ENCODE results near the gene STAM2.

Gene STAM2

DNA sequence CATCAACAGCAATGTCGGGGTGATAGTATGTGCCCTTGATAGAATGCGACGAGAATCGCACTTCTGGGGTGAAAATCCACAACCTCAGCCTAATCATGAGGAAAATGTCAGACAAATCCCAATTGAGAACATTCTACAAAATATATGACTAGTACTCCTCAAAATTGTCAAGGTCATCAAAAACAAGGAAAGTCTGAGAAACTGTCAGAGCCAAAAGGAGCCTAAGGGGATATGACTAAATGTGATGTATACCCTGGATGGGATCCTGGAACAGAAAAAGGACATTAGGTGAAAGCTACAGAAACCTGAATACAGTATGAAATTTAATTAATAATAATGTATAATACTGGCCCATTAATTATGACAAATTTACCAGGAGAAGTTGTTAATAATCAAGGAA is 69.1 kb downstream of the STAM2 start:
- Histone ChIP-seq H3K27me3 (ENCODE audit: insufficient read depth, insufficient read length) (peaks cover 3% of the 10 kb centered on the region), H3K36me3 (ENCODE audit: insufficient read depth, insufficient read length, low read length) (no peaks in the 10 kb centered on the region)
- no peak for DNase-seq (ENCODE audit: low read depth, low spot score)

DNA sequence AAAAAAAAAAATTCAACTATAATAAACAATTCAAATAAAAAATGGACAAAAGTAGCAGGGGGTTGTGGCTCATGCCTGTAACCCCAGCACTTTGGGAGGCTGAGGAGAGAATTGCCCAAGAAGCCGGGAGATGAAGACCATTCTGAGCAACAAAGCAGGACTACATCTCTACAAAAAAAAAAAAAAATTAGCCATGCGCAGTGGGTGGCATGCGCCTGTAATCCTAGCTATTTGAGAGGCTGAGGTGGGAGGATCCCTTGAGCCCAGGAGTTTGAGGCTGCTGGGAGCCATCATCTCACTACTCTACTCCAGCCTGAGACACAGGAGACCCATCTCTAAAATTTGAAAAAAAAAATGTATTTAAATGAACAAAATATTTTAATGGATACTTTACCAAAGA is 72.3 kb downstream of the STAM2 start:
- no peaks in the 10 kb centered on the region for H3K9me3 ChIP-seq (ENCODE audit: insufficient read depth, low read length)
- H3K9ac ChIP-seq (ENCODE audit: insufficient read length, low read depth) = no peak overlapping the region
- H3K4me3 ChIP-seq (ENCODE audit: insufficient read length, low read depth) = no peak overlapping the region
- TF ChIP-seq YY1 (IDR thresholded peaks at IDR 0.05; ENCODE audit: insufficient read depth, insufficient read length) (no peak), ZNF274 (IDR thresholded peaks at IDR 0.05; ENCODE audit: low read depth, low read length) (no peak), SUZ12 (IDR thresholded peaks at IDR 0.05; ENCODE audit: extremely low read depth, insufficient read depth, insufficient read length) (no peak)
- no peak for DNase-seq (ENCODE audit: low read depth, low spot score)
- peaks cover 35% of the 10 kb centered on the region for H3K27me3 ChIP-seq (ENCODE audit: insufficient read depth, insufficient read length)
- no peaks in the 10 kb centered on the region for H3K4me1 ChIP-seq (ENCODE audit: insufficient read depth, insufficient read length)
- no peaks in the 10 kb centered on the region for H3K36me3 ChIP-seq (ENCODE audit: insufficient read depth, insufficient read length, low read length)

More for the DNA sequence above, 69.1 kb downstream of the STAM2 start:
- no peaks in the 10 kb centered on the region for H3K4me1 ChIP-seq (ENCODE audit: insufficient read depth, insufficient read length)
- TF ChIP-seq ZNF274 (IDR thresholded peaks at IDR 0.05; ENCODE audit: low read depth, low read length) = no peak
- TF ChIP-seq SUZ12 (IDR thresholded peaks at IDR 0.05; ENCODE audit: extremely low read depth, insufficient read depth, insufficient read length) = no peak
- no peak for TF ChIP-seq YY1 (IDR thresholded peaks at IDR 0.05; ENCODE audit: insufficient read depth, insufficient read length)
- no peaks in the 10 kb centered on the region for H3K9me3 ChIP-seq (ENCODE audit: insufficient read depth, low read length)
- H3K4me3 ChIP-seq (ENCODE audit: insufficient read length, low read depth) = no peak overlapping the region
- no peak overlapping the region for H3K9ac ChIP-seq (ENCODE audit: insufficient read length, low read depth)

DNA sequence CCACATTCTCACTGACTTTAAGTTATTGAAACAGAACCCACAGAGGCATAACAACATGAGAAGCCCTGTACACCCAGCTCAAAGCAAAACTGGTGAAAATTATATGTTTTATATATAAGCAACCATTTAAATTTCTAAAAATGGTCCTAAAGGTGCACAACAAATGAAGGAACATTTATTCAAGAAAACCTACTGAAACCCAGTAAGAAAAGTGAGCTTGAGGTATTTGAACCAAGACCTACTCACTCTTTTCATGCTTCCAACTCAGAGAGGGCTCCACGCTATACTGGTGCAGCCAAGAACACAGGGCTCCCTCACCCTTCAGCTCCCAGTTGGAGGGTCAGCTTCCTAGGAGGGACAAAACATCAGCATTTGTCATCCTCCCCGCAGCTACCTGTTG is 74.6 kb downstream of the STAM2 start:
- no peaks in the 10 kb centered on the region for H3K36me3 ChIP-seq (ENCODE audit: insufficient read depth, insufficient read length, low read length)
- H3K27me3 ChIP-seq (ENCODE audit: insufficient read depth, insufficient read length) = peaks cover 58% of the 10 kb centered on the region
- no peak for DNase-seq (ENCODE audit: low read depth, low spot score)
- no peak for TF ChIP-seq ZNF274 (IDR thresholded peaks at IDR 0.05; ENCODE audit: low read depth, low read length)
- TF ChIP-seq YY1 (IDR thresholded peaks at IDR 0.05; ENCODE audit: insufficient read depth, insufficient read length) = no peak
- no peak for TF ChIP-seq SUZ12 (IDR thresholded peaks at IDR 0.05; ENCODE audit: extremely low read depth, insufficient read depth, insufficient read length)
- H3K9ac ChIP-seq (ENCODE audit: insufficient read length, low read depth) = no peak overlapping the region
- no peak overlapping the region for H3K4me3 ChIP-seq (ENCODE audit: insufficient read length, low read depth)
- H3K9me3 ChIP-seq (ENCODE audit: insufficient read depth, low read length) = no peaks in the 10 kb centered on the region
- H3K4me1 ChIP-seq (ENCODE audit: insufficient read depth, insufficient read length) = no peaks in the 10 kb centered on the region

DNA sequence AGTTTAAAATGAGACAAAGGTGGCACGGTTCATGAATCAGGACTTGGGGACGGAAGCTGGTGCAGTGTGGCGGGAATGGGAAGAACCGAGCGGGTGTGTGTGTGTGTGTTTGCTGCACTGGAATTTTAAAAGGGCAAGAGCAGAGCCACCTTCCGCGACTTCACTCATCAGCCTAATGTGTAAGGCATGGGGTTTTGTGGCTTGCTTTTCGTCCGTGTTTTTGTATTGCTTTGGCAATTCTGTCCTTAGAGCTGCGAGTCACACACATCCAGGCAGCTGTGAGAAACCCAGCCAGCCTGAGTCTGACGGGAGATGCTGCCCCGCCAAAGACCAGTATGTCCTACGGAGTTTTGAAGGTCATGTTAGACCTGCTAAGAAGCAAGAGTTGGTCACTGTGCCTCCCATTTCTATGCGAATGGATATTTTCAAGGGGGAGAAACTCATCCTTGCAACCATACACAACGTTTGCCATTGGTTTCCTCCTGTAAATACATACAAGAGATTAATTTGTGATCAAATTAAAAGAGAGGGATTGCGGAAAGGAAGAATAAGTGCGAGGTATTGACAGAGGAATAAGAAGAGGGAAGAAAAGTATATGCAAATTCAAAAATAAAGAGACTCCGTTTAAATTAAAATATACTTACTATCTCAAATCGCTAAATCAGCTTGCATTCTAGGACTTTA is 76.1 kb downstream of the STAM2 start:
- TF ChIP-seq SUZ12 (IDR thresholded peaks at IDR 0.05; ENCODE audit: extremely low read depth, insufficient read depth, insufficient read length) (peak; percentile 33), ZNF274 (IDR thresholded peaks at IDR 0.05; ENCODE audit: low read depth, low read length) (no peak)
- Histone ChIP-seq H3K27me3 (ENCODE audit: insufficient read depth, insufficient read length) (peaks cover 72% of the 10 kb centered on the region), H3K4me1 (ENCODE audit: insufficient read depth, insufficient read length) (no peaks in the 10 kb centered on the region), H3K9me3 (ENCODE audit: insufficient read depth, low read length) (no peaks in the 10 kb centered on the region), H3K4me3 (ENCODE audit: insufficient read length, low read depth) (peak overlapping the region; percentile 67), H3K36me3 (ENCODE audit: insufficient read depth, insufficient read length, low read length) (no peaks in the 10 kb centered on the region), H3K9ac (ENCODE audit: insufficient read length, low read depth) (peak overlapping the region; percentile 79)
- no peak for DNase-seq (ENCODE audit: low read depth, low spot score)

DNA sequence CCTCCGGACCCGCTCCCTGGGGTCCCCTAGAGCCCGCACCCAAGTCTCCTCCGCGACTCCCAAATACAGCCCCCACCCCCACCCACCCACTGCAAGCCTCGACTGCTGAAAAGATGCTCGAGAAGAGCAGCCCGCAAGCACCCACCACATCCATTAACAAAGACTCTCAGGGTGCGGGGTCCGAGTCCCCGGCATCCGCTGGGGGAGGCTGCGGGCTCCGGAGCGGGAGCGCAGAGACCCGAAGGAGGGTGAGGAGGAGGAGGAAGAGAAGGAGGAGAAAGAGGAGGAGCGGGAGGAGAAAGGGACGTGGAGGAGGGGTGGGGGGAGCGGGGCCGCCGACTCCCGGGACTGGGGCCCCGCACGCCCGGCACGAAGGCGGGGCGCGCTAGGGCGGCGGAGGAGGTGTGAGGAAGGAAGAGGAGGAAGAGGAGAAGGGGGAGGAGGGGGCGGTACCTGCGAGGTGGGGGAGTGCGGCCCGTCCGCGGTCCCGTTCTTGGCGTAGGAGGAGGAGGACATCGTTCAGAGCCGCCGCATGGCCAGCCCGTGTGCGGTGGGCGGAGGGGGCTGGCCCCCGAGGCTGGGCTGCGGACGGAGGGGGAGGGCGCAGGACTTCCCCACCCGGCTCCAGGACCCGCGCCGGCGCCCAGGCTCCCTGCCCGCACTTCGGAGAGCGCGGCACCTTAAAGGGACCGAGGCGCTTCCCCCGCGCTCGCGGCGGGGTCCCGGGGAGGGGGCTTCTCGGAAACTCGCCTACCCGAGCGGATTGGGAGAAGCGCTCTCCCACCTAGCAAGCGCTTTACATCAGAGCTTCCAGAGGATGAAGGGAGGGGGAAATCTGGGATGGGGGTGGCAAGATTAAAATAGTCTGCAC is 76.8 kb downstream of the STAM2 start, which contains the start of gene CACNB4:
Gene CACNB4, minus strand, starts transcription at position 549 of the 871 bp plus-strand sequence.
- no peaks in the 10 kb centered on the region for H3K9me3 ChIP-seq (ENCODE audit: insufficient read depth, low read length)

DNA sequence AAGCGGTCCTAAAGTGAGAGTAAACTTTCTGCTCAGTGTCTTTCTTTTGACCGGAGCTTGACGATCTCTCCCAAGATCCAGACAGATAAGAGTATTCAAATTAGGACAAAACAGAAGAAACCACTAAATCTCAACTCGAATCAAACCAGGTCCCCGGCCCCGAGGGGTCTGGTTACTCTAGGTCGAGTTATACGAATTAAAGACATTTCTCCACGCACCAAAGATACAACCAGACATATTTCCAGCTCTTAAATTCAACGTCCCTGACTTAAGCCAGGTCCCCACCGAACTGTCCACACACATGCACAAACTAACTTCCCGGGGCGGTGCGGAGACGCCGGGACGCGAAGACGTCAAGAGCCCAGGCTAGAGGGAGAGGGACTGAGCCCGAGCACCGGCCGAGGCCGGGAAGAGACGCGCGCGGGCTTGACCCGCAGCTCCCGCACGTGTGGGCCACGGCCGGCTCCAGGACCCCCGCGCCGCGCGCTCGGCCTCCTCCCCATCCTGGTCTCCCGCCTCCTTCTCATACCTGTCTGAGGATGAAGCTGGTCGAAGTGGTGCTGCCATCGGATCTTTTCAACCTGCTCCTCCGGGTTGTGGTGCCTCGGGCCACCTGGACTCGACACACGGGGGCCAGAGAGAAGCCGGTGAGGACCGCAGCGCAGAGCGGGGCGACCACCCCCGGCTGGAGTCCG is 77.6 kb downstream of the STAM2 start:
- H3K36me3 ChIP-seq (ENCODE audit: insufficient read depth, insufficient read length, low read length) = no peaks in the 10 kb centered on the region
- no peaks in the 10 kb centered on the region for H3K9me3 ChIP-seq (ENCODE audit: insufficient read depth, low read length)
- DNase-seq (ENCODE audit: low read depth, low spot score) = no peak
- TF ChIP-seq YY1 (IDR thresholded peaks at IDR 0.05; ENCODE audit: insufficient read depth, insufficient read length) = no peak
- TF ChIP-seq ZNF274 (IDR thresholded peaks at IDR 0.05; ENCODE audit: low read depth, low read length) = no peak
- TF ChIP-seq SUZ12 (IDR thresholded peaks at IDR 0.05; ENCODE audit: extremely low read depth, insufficient read depth, insufficient read length) = peak; percentile 39
- peak overlapping the region; percentile 72 for H3K9ac ChIP-seq (ENCODE audit: insufficient read length, low read depth)
- H3K27me3 ChIP-seq (ENCODE audit: insufficient read depth, insufficient read length) = peaks cover 72% of the 10 kb centered on the region
- peak overlapping the region; percentile 67 for H3K4me3 ChIP-seq (ENCODE audit: insufficient read length, low read depth)
- H3K4me1 ChIP-seq (ENCODE audit: insufficient read depth, insufficient read length) = no peaks in the 10 kb centered on the region

More for the DNA sequence above, 76.8 kb downstream of the STAM2 start, which contains the start of gene CACNB4:
- no peaks in the 10 kb centered on the region for H3K36me3 ChIP-seq (ENCODE audit: insufficient read depth, insufficient read length, low read length)
- peaks cover 72% of the 10 kb centered on the region for H3K27me3 ChIP-seq (ENCODE audit: insufficient read depth, insufficient read length)
- peak within 1 kb of the TSS; percentile 67 for H3K4me3 ChIP-seq (ENCODE audit: insufficient read length, low read depth)
- DNase-seq (ENCODE audit: low read depth, low spot score) = no peak
- peak; percentile 72 for TF ChIP-seq SUZ12 (IDR thresholded peaks at IDR 0.05; ENCODE audit: extremely low read depth, insufficient read depth, insufficient read length)
- TF ChIP-seq ZNF274 (IDR thresholded peaks at IDR 0.05; ENCODE audit: low read depth, low read length) = no peak
- no peak for TF ChIP-seq YY1 (IDR thresholded peaks at IDR 0.05; ENCODE audit: insufficient read depth, insufficient read length)
- H3K9ac ChIP-seq (ENCODE audit: insufficient read length, low read depth) = peak within 1 kb of the TSS; percentile 79
- H3K4me1 ChIP-seq (ENCODE audit: insufficient read depth, insufficient read length) = no peaks in the 10 kb centered on the region

All from NT2/D1 (cell line).